Activated CD8-positive, alpha-beta T cell treated with anti-CD3 and anti-CD28 coated beads for 36 hours (primary cell): Measurements from ENCODE around the gene NUTM2G. TPM values are rescaled to one million over a fixed set of nuclear protein-coding genes. Genes with fewer than 3 reads are reported as not detected.
"Not testable (repeated sequence)": the region's sequence is repeated elsewhere in the genome, so short reads cannot be mapped to it uniquely, and the experiment has no call there.

Source experiments
- ATAC-seq: fragments of 200-7000 bp; cut with Tn5 transposase; one replicate; pipeline ENCODE4 v1.10.0; 2021; ENCODE audit warnings: mild to moderate bottlenecking, moderate library complexity
- CTCF ChIA-PET: fragments of 350-600 bp; sonication (Branson Sonifier 250); formaldehyde crosslinking; loops from one replicate; lab custom pipeline; 2021; ENCODE audit warnings: antibody characterized with exemption; lab: Charles Lee
- POLR2A ChIA-PET: fragments of 350-600 bp; sonication (Branson Sonifier 250); formaldehyde crosslinking; loops from one replicate; lab custom pipeline; 2021; ENCODE audit warnings: antibody characterized with exemption; lab: Charles Lee
- DNase-seq: peaks from one replicate; pipeline ENCODE4 v3.0.0-alpha.2; 2020
- H3K27ac Mint-ChIP-seq: one replicate; pipeline ENCODE4 v1.8.0; 2021; ENCODE audit warnings: mild to moderate bottlenecking, mixed read lengths
- H3K27me3 Mint-ChIP-seq: one replicate; pipeline ENCODE4 v1.8.0; 2021; ENCODE audit warnings: mixed read lengths
- H3K36me3 Mint-ChIP-seq: one replicate; pipeline ENCODE4 v1.8.0; 2021; ENCODE audit warnings: low read depth, mixed read lengths
- H3K4me1 Mint-ChIP-seq: one replicate; pipeline ENCODE4 v1.8.0; 2021; ENCODE audit warnings: low read depth, mixed read lengths
- H3K4me3 Mint-ChIP-seq: one replicate; pipeline ENCODE4 v1.8.0; 2021; ENCODE audit warnings: mild to moderate bottlenecking, moderate library complexity, mixed read lengths
- H3K9me3 Mint-ChIP-seq: one replicate; pipeline ENCODE4 v1.8.0; 2021; ENCODE audit warnings: mixed read lengths
- intact Hi-C: fragments of 100-400 bp; cut with micrococcal nuclease; formaldehyde crosslinking; loops from one replicate; pipeline ENCODE4 v1.10.0; 2022
- total RNA-seq, 2 experiments: library from RNA; stranded (reverse); gene quantifications; one replicate each; pipeline ENCODE4 v1.2.3, GENCODE V29; 2021

The NUTM2G gene
- total RNA-seq, 2 experiments from 2014 or later: not detected

GRCh38 chr9:96983496-96984122 lies 55.0 kb downstream of the NUTM2G start:
- ATAC-seq, CTCF ChIA-PET, H3K4me1 Mint-ChIP-seq, DNase-seq, intact Hi-C loops, H3K9me3 Mint-ChIP-seq, H3K27me3 Mint-ChIP-seq, H3K4me3 Mint-ChIP-seq, POLR2A ChIA-PET, H3K27ac Mint-ChIP-seq: not testable (repeated sequence)
- H3K36me3 Mint-ChIP-seq: peaks cover 10% of the 10 kb centered on the region

GRCh38 chr9:96984139-96984538 lies 55.5 kb downstream of the NUTM2G start:
- H3K9me3 Mint-ChIP-seq, H3K4me1 Mint-ChIP-seq, DNase-seq, intact Hi-C loops, ATAC-seq, H3K27me3 Mint-ChIP-seq, H3K4me3 Mint-ChIP-seq, POLR2A ChIA-PET, H3K27ac Mint-ChIP-seq, CTCF ChIA-PET: not testable (repeated sequence)
- peaks cover 10% of the 10 kb centered on the region for H3K36me3 Mint-ChIP-seq

GRCh38 chr9:96984887-96985286 lies 56.2 kb downstream of the NUTM2G start:
- intact Hi-C loops, POLR2A ChIA-PET, ATAC-seq, H3K9me3 Mint-ChIP-seq, H3K27ac Mint-ChIP-seq, H3K4me3 Mint-ChIP-seq, CTCF ChIA-PET, DNase-seq, H3K27me3 Mint-ChIP-seq: not testable (repeated sequence)
- Mint-ChIP-seq H3K4me1 (peaks cover 12% of the 10 kb centered on the region), H3K36me3 (peaks cover 10% of the 10 kb centered on the region)

Other genes starting within 250 kb of the NUTM2G start
- gene ZNF510, start 150.8 kb upstream of the NUTM2G start, total RNA-seq: 1 to 10 TPM; 8.7 to 9.7 TPM
- 1 to 10 TPM; 4.7 to 5.0 TPM for gene ZNF782, start 74.3 kb upstream of the NUTM2G start, total RNA-seq
- gene CTSV, start 110.3 kb downstream of the NUTM2G start, total RNA-seq: under 1 TPM; 0.16 to 0.34 TPM